Measurements from ENCODE around the gene B3GALT2. TPM values are rescaled to one million over a fixed set of nuclear protein-coding genes. Genes with fewer than 3 reads are reported as not detected.

Gene B3GALT2, protein sequence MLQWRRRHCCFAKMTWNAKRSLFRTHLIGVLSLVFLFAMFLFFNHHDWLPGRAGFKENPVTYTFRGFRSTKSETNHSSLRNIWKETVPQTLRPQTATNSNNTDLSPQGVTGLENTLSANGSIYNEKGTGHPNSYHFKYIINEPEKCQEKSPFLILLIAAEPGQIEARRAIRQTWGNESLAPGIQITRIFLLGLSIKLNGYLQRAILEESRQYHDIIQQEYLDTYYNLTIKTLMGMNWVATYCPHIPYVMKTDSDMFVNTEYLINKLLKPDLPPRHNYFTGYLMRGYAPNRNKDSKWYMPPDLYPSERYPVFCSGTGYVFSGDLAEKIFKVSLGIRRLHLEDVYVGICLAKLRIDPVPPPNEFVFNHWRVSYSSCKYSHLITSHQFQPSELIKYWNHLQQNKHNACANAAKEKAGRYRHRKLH
- 0.59 and 1.2 TPM in 2 replicates for total RNA-seq

DNA sequence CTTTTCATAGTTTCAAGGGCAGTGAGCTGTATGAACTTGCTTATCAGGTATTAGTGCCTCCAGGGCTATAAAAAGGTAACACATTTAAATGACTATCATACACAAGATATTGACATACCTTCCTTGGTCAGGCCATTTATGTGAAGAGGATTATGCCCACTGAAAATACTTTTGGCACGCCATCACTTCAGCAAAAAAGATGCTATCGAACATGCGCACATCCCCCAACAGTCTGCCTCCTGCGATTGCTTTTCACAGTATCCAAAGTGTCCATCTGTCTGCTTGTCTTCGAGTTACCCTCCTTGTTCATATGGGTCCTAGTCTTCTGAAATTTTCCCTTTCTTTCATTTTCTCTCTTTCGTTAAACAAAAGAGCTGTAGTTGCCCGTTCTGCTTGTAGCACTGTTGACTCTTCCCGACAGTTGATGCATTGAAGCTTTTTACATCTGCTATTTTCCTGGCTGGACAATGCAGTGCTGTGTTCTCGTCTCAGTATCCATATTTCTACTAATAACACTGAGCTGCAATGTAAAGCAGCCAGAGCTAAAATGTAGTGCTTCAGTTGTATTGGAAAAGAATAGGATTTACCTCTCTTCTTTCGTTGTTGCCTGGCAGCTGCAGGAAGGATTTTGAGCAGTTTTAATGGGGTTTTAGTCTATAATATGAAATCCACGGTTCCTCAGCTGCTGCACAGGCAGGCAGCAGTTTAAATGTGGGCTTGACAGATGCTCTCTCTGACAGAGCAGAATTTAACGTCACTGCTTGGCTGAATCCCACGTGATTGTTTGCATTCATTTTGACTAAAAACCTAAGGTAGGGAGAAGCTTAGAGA lies at the start of gene B3GALT2:
Gene B3GALT2 (minus strand): TSS at position 713 of the 831 bp plus-strand sequence. CDS start 5,051 bp downstream, outside the sequence.

Other genes starting within 250 kb of the B3GALT2 start
- gene UCHL5, start 127.3 kb downstream of the B3GALT2 start, total RNA-seq, result 19.6 and 24.0 TPM in 2 replicates
- gene RO60, start 127.0 kb downstream of the B3GALT2 start, total RNA-seq, result 48.9 and 50.9 TPM in 2 replicates
- gene GLRX2, start 81.2 kb downstream of the B3GALT2 start, total RNA-seq, result 13.1 and 13.3 TPM in 2 replicates
- 11.4 and 11.6 TPM in 2 replicates for gene CDC73, start 64.6 kb downstream of the B3GALT2 start, total RNA-seq

Measured in bronchus fibroblast of lung (primary cell).